ENCODE data around the gene FAM9C. TPM values are rescaled to one million over a fixed set of nuclear protein-coding genes. Genes with fewer than 3 reads are reported as not detected.
"Not testable (repeated sequence)": the region's sequence is repeated elsewhere in the genome, so short reads cannot be mapped to it uniquely, and the experiment has no call there.

The FAM9C gene
- total RNA-seq, 1 donor from 2014 or later: not detected

DNA sequence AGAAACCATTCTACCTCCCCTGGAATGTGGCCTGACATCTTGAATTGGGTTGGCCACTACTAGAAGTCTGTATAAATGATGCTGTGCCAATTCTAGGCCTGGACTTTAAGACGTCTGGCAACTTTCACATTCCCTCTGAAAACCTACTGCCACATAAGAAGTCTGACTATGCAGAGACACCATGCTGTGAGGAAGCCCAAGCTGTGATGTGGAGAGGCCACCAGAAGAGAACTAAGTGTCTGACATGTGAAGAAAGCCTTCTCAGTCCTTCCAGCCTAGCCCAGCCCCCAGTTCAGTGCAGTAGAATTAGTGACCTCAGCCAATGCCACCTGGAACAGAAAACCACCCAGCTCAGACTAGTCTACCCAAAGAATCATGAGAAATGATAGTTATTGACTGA, 24.2 kb upstream of the FAM9C start:
- H3K4me3 Mint-ChIP-seq: no peak overlapping the region
- H3K27ac Mint-ChIP-seq: no peak overlapping the region
- DNase-seq (ENCODE audit: extremely low spot score, unreplicated experiment): no peak
- H3K9me3 Mint-ChIP-seq: peaks cover 9% of the 10 kb centered on the region
- H3K4me1 Mint-ChIP-seq (ENCODE audit: unreplicated experiment): no peaks in the 10 kb centered on the region
- TF ChIP-seq, protein P1, sequence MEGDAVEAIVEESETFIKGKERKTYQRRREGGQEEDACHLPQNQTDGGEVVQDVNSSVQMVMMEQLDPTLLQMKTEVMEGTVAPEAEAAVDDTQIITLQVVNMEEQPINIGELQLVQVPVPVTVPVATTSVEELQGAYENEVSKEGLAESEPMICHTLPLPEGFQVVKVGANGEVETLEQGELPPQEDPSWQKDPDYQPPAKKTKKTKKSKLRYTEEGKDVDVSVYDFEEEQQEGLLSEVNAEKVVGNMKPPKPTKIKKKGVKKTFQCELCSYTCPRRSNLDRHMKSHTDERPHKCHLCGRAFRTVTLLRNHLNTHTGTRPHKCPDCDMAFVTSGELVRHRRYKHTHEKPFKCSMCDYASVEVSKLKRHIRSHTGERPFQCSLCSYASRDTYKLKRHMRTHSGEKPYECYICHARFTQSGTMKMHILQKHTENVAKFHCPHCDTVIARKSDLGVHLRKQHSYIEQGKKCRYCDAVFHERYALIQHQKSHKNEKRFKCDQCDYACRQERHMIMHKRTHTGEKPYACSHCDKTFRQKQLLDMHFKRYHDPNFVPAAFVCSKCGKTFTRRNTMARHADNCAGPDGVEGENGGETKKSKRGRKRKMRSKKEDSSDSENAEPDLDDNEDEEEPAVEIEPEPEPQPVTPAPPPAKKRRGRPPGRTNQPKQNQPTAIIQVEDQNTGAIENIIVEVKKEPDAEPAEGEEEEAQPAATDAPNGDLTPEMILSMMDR (conservative IDR thresholded peaks at IDR 0.05): no peak
- no peaks in the 10 kb centered on the region for H3K27me3 Mint-ChIP-seq
- no peaks in the 10 kb centered on the region for H3K36me3 Mint-ChIP-seq

DNA sequence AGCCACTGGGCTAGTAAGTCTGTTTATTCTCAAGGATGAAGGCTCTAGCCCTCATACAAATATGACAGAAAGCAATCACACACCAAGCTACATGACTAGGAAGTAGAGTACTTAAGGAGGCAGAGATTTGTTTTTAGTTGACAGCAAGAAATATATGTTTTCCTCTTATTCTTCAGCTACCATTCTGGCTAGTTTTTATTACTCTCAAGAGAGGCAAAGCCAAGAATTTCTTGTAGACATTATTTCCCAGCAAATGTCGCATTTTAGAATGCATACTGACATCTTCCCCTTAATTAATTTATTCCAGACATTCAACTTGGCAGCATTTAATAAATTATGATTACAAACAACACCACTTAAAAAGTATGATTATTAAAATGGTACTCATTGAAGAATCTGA, 23.4 kb upstream of the FAM9C start:
- Mint-ChIP-seq H3K9me3 (peaks cover 15% of the 10 kb centered on the region), H3K27me3 (no peaks in the 10 kb centered on the region), H3K27ac (no peak overlapping the region), H3K36me3 (no peaks in the 10 kb centered on the region), H3K4me1 (ENCODE audit: unreplicated experiment) (no peaks in the 10 kb centered on the region), H3K4me3 (no peak overlapping the region)
- TF ChIP-seq, protein P1 (conservative IDR thresholded peaks at IDR 0.05): no peak
- DNase-seq (ENCODE audit: extremely low spot score, unreplicated experiment): no peak

DNA sequence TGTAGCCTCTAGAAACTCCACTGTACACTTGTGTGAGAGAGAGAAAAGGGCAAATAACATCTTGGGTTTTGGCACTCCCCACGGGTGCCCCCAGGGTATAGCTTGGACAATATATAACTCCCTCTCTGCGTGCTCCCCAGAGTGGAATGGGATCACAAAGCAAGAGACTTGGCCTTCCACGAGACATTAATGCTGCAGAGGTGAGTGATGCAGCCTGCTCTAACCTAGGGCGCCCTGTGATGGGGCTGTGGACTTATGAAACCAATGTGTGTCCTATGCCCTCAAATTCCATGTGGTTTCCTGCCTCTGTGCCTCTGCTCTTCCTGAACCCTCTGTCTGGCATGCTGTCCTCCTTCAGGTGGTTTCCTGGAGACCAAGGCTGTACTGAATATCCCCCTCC, 22.0 kb upstream of the FAM9C start:
- Mint-ChIP-seq H3K27ac (no peak overlapping the region), H3K27me3 (no peaks in the 10 kb centered on the region), H3K4me3 (no peak overlapping the region), H3K36me3 (no peaks in the 10 kb centered on the region), H3K4me1 (ENCODE audit: unreplicated experiment) (no peaks in the 10 kb centered on the region), H3K9me3 (peaks cover 17% of the 10 kb centered on the region)
- TF ChIP-seq, protein P1 (conservative IDR thresholded peaks at IDR 0.05): no peak
- DNase-seq (ENCODE audit: extremely low spot score, unreplicated experiment): no peak

DNA sequence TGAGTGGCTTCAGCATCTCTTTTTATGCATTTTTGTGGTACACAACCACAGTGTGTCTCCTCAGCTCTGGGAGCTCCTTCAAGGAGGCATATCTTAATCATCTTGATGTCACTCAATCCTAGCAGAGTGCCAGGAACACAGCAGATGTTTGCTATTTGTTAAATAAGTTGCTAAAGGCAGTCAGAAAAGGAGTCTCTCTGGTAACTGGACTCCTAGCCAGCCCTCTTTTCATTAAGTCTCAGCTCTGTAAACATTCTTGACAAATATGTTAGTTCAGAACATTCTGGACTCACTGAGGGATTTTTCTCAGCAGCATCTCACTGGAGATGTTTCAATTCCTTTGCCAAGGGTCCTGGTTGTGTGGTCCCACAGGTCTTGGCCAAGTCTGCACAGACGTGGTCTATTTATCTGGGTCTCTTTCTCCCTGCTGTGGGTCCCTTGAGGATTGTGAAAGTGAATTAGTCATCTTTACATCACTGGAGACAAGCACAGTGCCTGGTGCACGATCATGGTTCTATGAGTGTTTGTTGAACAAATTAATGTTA, 20.3 kb upstream of the FAM9C start:
- no peak for DNase-seq (ENCODE audit: extremely low spot score, unreplicated experiment)
- TF ChIP-seq, protein P1 (conservative IDR thresholded peaks at IDR 0.05): no peak

DNA sequence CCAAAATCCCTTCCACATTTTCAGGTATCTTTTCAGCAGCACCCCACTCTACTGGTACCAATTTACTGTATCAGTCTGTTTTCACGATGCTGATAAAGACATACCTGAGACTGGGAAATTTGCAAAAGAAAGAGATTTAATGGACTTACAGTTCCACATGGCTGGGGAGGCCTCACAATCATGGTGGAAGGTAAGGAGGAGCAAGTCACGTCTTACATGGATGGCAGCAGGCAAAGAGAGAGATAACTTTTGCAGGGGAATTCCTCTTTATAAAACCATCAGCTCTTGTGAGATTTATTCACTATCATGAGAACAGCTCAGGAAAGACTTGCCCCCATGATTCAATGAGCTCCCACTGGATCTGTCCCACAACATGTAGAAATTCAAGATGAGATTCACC, 18.7 kb upstream of the FAM9C start:
- H3K36me3 Mint-ChIP-seq; DNase-seq (ENCODE audit: extremely low spot score, unreplicated experiment); H3K27me3 Mint-ChIP-seq; H3K4me1 Mint-ChIP-seq (ENCODE audit: unreplicated experiment); H3K27ac Mint-ChIP-seq; H3K4me3 Mint-ChIP-seq: not testable (repeated sequence)
- peaks cover 14% of the 10 kb centered on the region for H3K9me3 Mint-ChIP-seq

More for the DNA sequence above, 20.3 kb upstream of the FAM9C start:
- H3K9me3 Mint-ChIP-seq: peaks cover 23% of the 10 kb centered on the region
- H3K27ac Mint-ChIP-seq: no peak overlapping the region
- no peaks in the 10 kb centered on the region for H3K27me3 Mint-ChIP-seq
- H3K4me3 Mint-ChIP-seq: no peak overlapping the region
- no peaks in the 10 kb centered on the region for H3K36me3 Mint-ChIP-seq
- peaks cover under 1% of the 10 kb centered on the region for H3K4me1 Mint-ChIP-seq (ENCODE audit: unreplicated experiment)

DNA sequence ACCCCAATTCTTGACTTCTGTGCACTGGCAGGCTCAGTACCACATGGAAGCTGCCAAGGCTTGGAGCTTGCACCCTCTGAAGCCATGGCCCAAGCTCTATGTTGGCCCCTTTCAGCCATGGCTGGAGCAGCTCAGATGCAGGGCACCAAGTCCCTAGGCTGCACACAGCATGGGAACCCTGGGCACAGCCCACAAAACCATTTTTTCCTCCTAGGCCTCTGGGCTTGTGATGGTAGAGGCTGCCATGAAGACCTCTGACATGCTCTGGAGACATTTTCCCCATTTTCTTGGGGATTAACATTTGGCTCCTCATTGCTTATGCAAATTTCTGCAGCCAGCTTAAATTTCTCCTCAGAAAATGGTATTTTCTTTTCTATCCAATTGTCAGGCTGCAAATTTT, 17.9 kb upstream of the FAM9C start:
- not testable (repeated sequence) for H3K4me3 Mint-ChIP-seq; H3K27ac Mint-ChIP-seq; H3K27me3 Mint-ChIP-seq; H3K4me1 Mint-ChIP-seq (ENCODE audit: unreplicated experiment); H3K36me3 Mint-ChIP-seq; DNase-seq (ENCODE audit: extremely low spot score, unreplicated experiment)
- peaks cover 14% of the 10 kb centered on the region for H3K9me3 Mint-ChIP-seq

DNA sequence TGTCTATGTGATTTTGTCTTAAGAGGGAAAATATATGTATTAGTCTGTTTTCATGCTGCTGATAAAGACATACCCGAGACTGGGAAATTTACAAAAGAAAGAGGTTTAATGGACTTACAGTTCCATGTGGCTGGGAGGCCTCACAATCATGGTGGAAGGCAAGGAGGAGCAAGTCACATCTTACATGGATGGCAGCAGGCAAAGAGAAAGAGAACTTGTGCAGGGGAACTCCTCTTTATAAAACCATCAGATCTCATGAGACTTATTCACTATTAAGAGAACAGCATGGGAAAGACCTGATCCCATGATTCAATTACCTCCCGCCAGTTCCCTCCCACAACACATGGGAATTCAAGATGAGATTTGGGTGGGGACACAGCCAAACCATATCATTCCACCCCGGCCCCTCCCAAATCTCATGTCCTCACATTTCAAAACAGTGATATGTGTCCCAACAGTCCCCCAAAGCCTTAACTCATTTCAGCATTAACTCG, 16.8 kb upstream of the FAM9C start:
- not testable (repeated sequence) for H3K4me1 Mint-ChIP-seq (ENCODE audit: unreplicated experiment); H3K27me3 Mint-ChIP-seq; H3K27ac Mint-ChIP-seq; DNase-seq (ENCODE audit: extremely low spot score, unreplicated experiment); H3K4me3 Mint-ChIP-seq; H3K36me3 Mint-ChIP-seq
- H3K9me3 Mint-ChIP-seq: peaks cover 14% of the 10 kb centered on the region

All from type B pancreatic cell (in vitro differentiated cells).